Measurements from ENCODE around the gene FNBP1.

The FNBP1 gene

GRCh38 chr9:129869585-129870501 is 173.1 kb downstream of the FNBP1 start:
- DNase-seq, result no peak

- peak; percentile 82 to 85 for DNase-seq
Observed at GRCh38 chr9:129868872-129869486, 174.0 kb downstream of the FNBP1 start.

- DNase-seq, result no peak
Observed at GRCh38 chr9:129868023-129868871, 174.7 kb downstream of the FNBP1 start.

GRCh38 chr9:129867136-129868022 is 175.6 kb downstream of the FNBP1 start:
- no peak for DNase-seq

GRCh38 chr9:129866394-129867135 is 176.4 kb downstream of the FNBP1 start:
- peak in 1 of 2 experiments; percentile 46 for DNase-seq

- no peak for DNase-seq
Observed at GRCh38 chr9:129865668-129866320, 177.2 kb downstream of the FNBP1 start.

- DNase-seq, result no peak
Observed at GRCh38 chr9:129864991-129865647, 177.9 kb downstream of the FNBP1 start.

GRCh38 chr9:129863059-129863690 is 179.8 kb downstream of the FNBP1 start:
- DNase-seq, result peak; percentile 53 to 59

GRCh38 chr9:129861447-129861827 is 181.6 kb downstream of the FNBP1 start:
- no peak for DNase-seq

GRCh38 chr9:129860653-129861446 is 182.1 kb downstream of the FNBP1 start:
- DNase-seq, result no peak

GRCh38 chr9:129858167-129858962 is 184.6 kb downstream of the FNBP1 start:
- DNase-seq, result no peak

GRCh38 chr9:129857207-129857606 is 185.8 kb downstream of the FNBP1 start:
- DNase-seq, result no peak

GRCh38 chr9:129854588-129855110 is 188.3 kb downstream of the FNBP1 start:
- DNase-seq, result no peak

- DNase-seq, result no peak
Observed at GRCh38 chr9:129853614-129854013, 189.4 kb downstream of the FNBP1 start.

GRCh38 chr9:129852579-129852978 is 190.4 kb downstream of the FNBP1 start:
- no peak for DNase-seq

- DNase-seq, result no peak
Observed at GRCh38 chr9:129851821-129852220, 191.2 kb downstream of the FNBP1 start.

- DNase-seq, result no peak
Observed at GRCh38 chr9:129850821-129851550, 192.0 kb downstream of the FNBP1 start.
